GM19328 (cell line): Measurements from ENCODE around the gene PARD3B.

Source experiments
- ATAC-seq: cut with Tn5 transposase; IDR thresholded peaks from one replicate; pipeline ENCODE4 v1.9.1; 2021; ENCODE audit warnings: mild to moderate bottlenecking, moderate library complexity; ENCODE audit not compliant: unreplicated experiment

The PARD3B gene

DNA sequence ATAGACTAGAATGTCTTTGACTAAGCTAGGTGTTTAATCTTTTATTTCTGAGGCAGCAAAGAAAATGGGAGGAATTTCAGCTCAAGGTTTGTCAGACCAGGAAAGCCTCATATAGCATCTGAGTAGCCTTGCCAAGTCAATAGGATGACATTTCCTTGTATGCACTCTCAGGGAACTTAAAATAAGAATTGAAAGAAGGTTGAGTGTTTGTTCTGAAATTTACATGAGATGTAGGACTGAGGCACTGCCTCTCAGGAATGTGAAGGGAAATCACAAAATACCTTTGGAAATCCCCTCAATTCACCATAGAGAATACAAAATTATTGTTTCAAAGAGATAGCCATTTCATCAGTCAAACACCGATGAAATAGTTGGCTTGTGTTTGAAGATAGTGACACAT is 745.0 kb downstream of the PARD3B start:
- no peak for ATAC-seq

DNA sequence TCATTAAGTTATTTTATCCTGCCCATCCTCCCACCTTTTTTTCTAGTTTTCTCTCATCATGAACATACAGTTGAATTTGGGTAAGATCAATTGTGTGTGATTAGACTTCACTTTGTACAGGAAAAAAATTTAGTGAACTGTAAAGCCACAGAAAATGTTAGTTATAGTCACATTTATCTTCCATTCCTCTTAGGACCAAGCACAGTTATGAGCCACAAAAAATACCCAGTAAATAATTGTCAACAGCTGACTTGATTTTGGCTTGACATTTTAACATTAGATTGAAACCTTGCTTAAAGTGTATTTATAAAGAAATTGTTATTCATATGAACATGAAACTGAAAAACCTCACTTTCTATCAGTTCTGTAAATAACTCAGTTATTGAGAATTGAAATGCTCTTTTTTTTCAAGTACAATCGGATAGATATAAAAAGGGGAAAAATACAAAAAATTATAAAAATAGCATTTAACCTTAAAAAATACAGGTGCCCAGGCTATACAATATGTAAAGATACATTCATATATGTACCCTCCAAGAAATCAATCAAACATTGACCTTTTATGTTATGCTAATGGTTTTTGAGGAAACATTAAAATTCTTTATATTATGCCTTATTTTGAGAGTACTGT is 747.5 kb downstream of the PARD3B start:
- ATAC-seq, result no peak

DNA sequence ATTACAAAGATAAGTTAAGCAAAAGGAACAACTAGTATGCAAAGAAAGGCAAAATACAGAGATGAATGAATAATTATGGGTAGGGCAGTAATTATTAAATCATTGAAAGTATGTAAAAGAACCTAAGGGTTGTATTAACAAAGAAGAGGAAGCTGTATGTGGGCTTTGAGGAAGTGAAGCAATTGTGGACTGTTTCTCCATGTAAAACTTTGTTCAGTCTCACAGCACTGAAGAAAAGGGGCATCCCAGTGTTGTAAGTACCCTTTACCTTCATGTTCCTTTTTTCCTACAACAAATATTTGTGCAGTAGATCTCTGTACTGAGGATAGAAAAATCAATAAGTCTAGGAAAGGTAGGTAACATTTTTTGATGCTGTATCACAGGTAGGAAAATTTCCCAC is 748.3 kb downstream of the PARD3B start:
- no peak for ATAC-seq

DNA sequence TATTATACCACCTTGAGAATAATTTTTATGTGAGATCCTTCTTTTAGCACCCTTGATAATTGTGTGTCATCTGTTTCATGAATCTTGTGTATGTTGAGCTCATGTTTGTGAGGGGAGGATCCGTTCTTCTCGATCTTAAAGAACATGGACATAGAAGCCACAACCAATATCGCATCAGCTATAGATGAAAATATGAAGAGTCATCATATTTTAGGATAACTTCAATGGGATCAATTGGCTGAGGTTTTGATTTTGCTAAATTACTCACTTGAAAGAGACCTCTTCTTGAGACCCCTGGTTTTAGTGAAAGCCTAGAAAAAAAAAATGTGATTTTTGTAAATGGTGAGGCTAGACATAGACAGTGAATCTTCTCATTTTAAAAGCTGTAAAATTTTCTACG is 751.7 kb downstream of the PARD3B start:
- ATAC-seq, result no peak

DNA sequence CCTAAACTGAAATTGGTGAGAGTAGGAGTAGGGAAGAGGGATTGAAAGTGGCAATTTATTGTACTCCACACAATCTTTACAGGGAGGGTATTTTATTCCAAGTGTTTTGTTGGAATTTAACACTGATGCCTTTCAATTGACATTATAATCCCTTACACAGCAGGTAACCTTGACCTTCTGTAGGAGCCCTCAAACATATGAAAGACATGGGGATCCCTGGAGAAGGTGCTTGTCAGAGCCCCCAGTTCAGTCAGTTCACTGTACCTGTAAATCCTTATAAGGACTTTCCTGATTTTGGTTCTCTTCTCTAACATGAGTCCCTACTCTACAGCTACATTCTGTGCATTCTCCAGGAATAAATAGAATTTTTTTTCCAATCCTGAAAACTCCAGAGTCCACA is 752.1 kb downstream of the PARD3B start:
- no peak for ATAC-seq

DNA sequence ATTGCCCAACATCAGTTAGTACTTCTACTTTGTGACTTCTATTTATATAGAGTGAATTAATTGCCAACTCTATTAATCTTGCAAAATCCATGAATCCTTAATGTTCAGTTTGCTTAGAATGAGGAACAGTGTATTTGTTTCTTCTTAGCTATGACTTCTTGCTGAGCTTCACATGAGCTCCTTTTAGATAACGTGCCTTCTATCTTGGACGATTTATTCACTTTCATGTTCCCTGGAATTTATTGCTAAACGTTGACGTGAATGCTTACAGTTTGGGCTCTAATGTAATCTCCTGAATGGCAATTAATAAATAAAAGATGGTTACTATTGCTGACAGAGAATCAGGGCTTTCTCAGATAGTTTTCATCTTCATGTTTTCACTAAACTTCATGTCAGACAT is 752.6 kb downstream of the PARD3B start:
- no peak for ATAC-seq

DNA sequence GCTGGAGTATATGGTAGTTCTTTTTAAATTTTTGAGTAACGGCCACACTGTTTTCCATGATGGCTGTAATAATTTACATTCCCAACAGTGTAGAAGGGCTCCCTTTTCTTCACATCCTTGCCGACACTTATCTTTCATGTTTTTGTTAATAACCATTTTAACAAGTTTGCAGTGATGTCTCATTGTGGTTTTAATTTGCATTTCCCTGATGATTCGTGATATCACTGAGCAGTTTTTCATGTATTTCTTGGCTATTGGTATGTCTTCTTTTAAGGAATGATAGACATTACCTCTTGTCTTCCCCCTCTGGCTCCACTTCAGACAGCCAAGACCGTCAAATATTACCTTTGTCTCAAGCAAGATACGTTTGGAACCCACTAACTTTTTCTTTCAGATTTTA is 765.9 kb downstream of the PARD3B start:
- no peak for ATAC-seq

DNA sequence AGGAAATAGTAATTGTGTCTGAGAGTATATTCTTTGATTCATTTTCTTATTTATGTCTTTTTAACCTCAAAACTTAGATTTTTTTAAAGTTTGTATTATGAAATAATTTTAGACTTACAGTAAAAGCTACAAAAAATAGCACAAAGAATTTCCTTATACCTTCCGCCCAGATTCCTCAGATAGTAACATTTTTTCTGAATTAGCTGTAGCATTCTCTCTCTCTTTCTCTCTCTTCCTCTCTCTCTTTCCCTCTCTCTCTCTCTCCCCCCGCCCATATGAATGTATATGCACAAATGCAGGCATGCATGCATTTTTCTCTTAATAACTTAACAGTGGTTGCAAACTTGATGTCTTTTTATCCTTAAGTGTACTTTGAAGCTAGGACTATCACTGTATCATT is 776.0 kb downstream of the PARD3B start:
- ATAC-seq, result no peak

DNA sequence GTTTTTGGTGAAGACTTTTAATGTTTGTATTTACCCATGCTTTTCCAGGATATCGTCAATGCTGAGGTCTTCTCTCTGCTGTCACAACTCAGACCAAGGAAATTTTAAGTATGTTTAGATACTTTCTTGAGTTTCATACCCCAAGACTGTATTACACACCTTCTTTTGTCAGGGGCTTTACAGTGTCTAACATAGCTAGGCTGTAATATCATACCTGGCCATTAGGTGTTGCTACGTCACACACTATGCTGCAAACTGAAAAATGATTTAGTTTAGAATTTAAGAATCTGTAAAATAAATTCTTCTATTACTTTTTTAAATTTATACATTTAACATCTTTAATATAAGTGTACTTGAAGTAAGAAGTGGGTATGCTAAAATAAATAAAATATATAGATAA is 778.7 kb downstream of the PARD3B start:
- ATAC-seq, result no peak

DNA sequence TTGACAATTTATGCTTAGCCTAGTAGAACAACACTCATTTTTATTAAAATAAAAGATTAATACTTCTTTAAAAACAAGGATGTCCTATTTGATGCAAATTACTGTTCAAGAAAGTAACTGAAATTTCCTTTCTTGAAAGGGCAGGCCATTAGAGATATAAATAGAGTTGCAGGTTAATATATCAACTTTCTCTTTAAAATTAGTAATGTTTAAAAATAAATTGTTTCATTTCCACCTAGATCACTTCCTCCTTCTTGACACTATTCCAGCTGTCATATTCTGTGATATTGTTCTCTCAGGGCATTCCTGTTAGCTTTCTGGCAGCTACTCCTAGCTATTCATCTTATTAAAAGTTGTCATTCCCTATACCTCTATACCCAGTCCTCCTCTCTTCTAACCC is 779.1 kb downstream of the PARD3B start:
- no peak for ATAC-seq

DNA sequence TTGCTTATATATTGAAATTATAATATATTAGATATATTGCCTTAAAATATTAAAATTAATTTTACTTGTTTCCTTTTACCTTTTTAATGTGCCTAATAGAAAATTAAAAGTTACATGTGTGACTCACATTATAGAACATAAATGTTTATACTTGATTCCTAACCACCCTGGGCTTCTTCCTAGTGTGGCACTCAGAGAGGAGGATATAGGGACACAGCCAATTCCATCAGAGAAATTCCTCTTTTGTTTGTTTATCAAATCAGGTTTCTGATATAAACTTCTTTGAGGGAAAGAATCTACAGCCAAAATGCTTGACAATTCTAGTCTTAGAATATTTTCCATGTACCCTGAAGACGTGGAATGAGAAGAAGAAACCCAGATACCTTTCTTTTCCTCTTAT is 788.1 kb downstream of the PARD3B start:
- no peak for ATAC-seq

DNA sequence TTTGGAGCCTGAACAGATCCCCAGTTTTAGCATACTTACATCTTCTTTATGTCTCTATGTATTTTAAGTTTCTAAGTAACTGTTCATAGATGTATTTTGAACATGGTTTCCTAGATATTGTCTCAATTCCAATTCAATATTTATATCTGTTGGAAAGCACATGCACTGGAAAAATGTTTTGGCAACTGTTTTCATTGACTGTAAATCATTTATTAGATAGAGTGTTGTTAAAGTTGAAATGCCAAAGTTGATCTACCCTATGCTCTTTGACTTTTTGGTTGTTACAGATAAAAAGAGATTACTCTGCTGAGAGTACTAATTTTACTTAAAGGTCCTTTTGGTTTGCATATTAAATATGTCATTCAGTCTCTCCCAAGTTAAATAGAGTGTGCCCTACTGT is 792.0 kb downstream of the PARD3B start:
- ATAC-seq, result no peak

DNA sequence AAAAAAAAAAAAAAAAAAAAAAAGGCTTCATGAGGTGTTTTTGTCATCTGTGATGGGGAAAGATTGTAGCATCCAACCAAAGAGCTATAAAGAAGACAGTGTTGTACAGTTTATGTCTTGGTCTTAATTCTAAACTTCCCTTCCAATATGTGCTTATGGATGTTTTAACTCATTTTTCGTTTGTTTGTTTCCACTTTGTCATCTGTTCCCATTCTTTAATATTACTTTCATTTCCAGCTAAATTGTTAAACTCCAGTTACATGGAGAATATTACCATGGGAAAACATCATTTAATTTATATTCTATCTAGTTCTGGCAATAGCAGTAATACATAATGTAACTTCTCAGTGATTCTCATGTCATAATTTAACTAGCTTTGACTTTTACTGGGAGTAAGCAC is 792.9 kb downstream of the PARD3B start:
- ATAC-seq, result no peak

DNA sequence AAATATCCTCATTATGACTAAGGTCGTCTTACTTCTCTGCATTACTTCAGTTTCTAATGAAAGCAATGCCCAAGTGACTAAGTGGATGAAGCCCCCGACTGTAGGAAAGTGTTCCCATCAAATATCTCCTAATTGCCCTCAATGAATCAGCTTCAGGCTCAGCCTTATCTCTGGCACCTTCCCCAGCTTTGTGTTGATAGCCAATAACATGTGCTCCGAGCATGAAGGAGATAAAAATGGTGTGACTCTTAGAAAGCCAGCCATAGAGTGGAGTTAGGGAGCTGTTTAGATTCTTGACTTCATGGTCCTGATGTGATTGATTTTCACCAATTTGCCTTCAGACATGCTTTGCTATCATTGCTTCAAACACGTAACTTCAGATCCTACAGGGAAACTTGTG is 797.8 kb downstream of the PARD3B start:
- ATAC-seq, result no peak

DNA sequence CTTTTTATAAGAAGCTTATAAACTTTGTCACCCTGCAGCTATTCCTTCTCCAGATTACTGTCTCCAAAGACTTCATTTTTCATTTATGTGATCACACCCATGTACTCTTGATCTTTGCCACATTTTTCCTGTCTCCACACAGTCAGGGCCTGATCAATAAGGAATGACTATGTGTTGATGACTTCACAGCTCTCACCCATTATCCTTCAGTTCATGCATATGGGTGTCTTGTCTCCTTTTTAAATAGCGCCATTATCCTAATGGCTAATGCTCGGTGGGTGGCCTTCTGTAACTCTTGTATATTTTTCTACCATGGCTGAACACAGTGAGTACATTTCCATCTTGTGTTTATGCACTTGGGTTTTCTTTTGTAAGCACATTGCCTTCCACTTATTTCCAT is 801.4 kb downstream of the PARD3B start:
- ATAC-seq, result no peak

DNA sequence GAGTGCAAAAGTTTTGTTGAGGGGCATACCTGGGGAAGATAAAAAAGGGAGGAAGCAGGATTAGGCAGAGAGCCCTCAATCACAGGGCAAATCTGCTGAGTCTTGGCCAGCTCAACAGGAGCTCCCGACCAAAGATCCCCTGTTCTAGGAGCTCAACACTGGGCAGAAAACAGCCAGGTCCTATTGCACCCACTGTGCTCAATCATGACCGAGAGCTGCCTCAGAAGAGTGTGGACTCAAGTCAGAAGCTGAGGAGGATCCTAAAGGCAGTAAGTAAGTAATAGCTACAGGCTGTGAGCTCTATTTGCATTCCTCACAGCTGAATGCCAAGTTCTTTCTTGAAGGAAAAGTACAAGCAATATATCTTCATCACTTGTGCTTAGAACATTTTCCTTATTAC is 802.6 kb downstream of the PARD3B start:
- no peak for ATAC-seq

DNA sequence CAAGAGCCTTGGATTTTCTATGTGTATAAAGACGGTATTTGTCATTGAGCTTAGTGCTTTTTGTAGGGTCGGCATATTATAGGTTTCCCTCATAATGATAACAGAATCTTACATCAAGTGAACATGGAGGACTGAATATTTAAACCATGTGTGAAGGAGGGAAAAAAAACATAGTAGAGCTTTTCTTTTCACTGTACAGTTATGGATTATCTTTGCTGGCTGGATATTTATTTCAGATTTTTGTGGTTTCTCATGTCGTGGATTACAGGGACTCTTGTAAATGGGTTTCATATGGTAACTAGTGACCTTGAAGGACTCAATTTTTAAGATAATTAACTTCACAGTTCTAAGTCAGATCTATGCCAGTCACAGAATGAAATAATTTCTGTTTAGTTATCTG is 806.8 kb downstream of the PARD3B start:
- ATAC-seq, result no peak

DNA sequence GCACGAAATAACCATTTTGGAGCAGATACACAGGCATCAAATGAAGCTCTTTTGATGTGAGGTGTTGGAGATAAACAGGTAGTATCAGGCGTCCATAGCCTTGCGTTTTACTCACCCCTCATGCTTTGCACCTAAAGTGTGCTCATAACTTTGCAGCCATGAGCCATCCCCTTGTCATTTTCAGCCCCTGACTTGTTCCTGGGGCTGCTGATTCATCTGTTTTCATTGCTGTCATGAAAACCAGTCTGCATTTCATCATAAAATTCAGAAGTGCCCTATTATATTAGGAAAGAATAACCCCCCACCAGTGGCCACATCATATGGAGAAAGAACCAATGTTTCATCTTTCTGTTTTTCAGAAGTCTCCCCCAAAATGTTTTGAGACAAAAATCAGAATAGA is 807.3 kb downstream of the PARD3B start:
- ATAC-seq, result no peak

DNA sequence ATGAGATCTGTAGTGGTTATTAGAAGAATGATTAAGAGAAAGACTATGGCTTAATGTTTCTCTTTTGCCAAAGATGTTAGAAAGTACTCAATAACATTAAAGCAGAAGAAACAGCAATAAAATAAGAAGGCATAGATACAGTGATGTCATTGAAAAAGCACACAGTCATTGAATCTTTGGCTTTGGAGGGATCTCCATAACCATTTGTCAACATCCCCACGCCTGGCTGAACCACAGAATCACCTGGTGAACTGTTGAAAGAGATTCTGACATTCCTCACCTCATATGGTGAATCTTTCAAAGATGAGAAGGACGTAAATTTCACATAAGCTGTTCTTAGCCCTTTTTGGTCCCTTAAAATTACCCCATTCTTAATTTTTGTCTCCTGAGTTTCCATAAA is 812.5 kb downstream of the PARD3B start:
- ATAC-seq, result no peak

DNA sequence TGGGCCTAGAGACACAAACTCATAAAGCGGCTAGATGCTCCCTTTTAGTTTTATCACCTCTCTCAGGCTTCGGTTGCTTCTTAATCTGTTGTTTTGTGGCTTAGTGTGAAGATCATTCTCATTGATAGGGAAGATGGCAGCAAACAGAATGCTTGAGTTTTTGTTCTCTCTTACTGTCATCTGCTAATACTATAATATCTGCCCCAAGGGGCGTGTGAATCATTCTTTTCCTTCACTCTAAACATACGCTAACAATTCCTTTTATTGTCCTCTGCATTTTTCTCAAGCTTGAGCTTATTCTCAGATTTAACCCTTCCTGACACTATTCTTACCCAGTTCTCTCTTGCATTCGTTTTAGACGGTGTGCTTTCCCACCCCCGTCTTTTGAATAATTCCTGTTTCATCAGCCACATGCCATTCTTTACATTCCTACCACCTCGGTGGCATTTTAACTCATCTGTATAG is 813.1 kb downstream of the PARD3B start:
- ATAC-seq, result no peak

DNA sequence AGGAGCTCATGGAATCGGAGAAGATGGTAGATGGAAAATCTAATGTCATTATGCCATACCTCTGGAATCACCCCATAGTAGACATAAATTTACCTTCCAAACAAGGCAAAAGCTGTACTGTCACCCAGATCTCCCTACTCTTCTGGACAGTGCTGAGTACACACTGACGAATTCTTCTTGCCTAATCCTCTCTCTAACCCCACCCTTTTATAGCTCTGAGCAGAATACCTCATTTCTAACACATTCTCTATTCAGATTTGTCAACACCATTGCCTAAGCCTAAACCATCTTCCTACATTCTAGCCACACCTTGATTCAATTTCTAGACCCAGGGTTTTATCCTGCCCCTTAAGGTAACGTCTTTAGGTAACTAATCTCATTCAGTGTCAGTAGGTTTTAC is 816.0 kb downstream of the PARD3B start:
- ATAC-seq, result no peak

DNA sequence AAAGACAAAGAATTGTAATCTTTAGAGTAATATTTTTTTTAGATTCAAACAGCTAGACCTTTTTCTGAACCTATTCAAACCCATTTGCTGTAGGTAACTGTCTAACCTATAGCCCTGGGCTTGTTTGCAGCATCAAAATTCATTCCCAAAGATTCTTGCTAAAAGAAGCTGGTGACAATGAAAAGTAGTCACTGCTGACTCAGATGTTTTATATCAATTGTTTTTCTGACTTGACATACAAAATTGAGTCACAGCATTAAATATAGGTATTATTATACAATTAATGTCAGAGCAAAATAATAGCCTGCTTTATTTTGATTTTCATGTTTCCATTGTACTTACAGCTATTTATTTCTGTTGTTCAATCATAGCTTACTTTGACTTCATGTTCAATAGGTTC is 816.7 kb downstream of the PARD3B start:
- no peak for ATAC-seq

DNA sequence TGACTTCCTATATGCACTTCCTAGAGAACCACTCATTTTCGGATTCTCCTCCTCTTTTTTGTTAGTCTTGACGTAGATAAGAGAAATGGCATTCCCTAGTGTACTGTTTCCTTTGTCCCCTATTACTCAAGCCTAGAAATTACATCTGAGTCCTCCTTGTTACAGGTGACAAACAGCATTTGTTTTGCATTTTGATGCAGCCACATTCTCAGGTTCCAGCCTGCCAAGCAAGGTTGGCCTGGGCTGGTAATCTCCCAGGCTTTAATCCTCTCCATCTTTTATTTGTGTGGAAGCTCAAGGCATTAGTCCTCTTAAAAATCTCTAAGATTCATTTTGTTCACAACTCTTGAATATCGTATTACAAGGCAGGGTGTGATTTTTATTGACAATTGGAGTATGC is 819.0 kb downstream of the PARD3B start:
- no peak for ATAC-seq
